Sigmoid colon (tissue), 4 donors: Measurements from ENCODE around the gene ERVFRD-1.

ENCODE experiments used
- POLR2A ChIP-seq, 2 donors: fragments of 450-650 bp; IDR thresholded peaks; one replicate each; pipeline ENCODE4 v1.6.1; 2016; ENCODE audit warnings: antibody characterized with exemption in 2 of 2, mild to moderate bottlenecking in 2 of 2, moderate library complexity in 2 of 2
- POLR2AphosphoS5 ChIP-seq, 4 donors: sonication (generic); formaldehyde crosslinking; IDR thresholded peaks; one replicate each; pipeline ENCODE4 v1.6.1; 2017; ENCODE audit warnings: antibody characterized with exemption in 4 of 4

GRCh38 chr6:11093626-11094410 is 17.7 kb downstream of the ERVFRD-1 start, which contains the start of gene SMIM13:
- TF ChIP-seq POLR2A (IDR thresholded peaks at IDR 0.05) = peak; percentile 54 to 57
- TF ChIP-seq POLR2AphosphoS5 (IDR thresholded peaks at IDR 0.05) = peak; percentile 51 to 87 (median 86)
